ENCODE results near the gene HOXD3.

Gene HOXD3

GRCh38 chr2:176142281-176142680 is 14.8 kb upstream of the HOXD3 start:
- H3K27ac Mint-ChIP-seq, result no peak overlapping the region
- H3K9me3 Mint-ChIP-seq, result no peaks in the 10 kb centered on the region
- peaks cover 0 to 16% of the 10 kb centered on the region in 2 donors for H3K4me1 Mint-ChIP-seq (ENCODE audit: low read depth in 2 of 2)
- ATAC-seq (replicated peaks), result no peak
- no peak overlapping the region for H3K4me3 Mint-ChIP-seq
- peaks cover 19% of the 10 kb centered on the region for H3K36me3 Mint-ChIP-seq (ENCODE audit: insufficient read depth)
- H3K27me3 Mint-ChIP-seq, result peaks cover 92 to 100% of the 10 kb centered on the region in 2 donors
- no peak for DNase-seq

DNA sequence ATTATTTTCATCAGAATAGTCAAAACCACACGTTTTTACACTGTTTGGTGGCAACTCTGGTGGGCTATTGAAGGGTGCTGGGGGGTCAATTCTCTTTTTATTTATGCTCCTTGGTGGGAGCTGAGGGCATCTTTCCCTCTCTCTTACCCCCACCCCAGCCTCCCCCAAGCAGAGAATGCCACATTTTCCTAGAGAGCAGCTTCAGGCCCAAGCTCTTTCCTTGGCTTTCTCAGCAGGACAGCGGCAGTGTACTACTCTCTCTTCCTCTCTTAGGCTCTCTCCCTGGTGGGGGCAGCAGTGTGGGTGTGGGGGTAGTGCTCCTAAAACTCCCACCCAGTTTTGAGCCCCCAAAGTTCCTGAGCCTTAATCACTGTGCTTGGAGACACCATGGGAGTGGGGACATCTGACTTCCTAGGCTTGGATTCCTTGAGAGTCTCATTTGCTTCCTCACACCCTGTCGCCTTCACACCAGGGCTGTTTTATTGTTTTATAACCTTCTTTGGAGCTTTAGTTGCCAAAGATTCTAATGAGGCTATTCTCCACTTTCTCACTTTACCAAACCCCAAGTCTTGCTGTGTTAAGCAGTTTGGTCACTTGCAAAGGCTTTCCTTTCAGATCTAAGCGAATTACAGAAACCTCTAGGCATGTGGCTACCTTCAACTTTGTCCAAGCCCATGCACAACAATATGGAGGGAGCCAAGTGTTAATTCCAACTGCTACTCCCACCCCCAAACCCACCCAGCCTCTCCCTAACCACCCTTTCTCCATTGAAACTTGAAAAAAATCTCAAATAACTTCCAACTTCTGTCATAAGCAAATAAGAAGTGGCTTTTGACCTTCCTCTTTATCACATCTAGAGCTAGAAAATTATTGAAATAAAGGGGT is 11.8 kb upstream of the HOXD3 start:
- Mint-ChIP-seq H3K4me3 (no peak overlapping the region), H3K9me3 (no peaks in the 10 kb centered on the region), H3K4me1 (ENCODE audit: low read depth in 2 of 2) (peaks cover 0 to 9% of the 10 kb centered on the region in 2 donors), H3K27ac (no peak overlapping the region), H3K36me3 (ENCODE audit: insufficient read depth) (peaks cover 9% of the 10 kb centered on the region), H3K27me3 (peaks cover 94 to 100% of the 10 kb centered on the region in 2 donors)
- DNase-seq (no peak), ATAC-seq (replicated peaks) (no peak)

GRCh38 chr2:176146101-176146500 is 11.0 kb upstream of the HOXD3 start:
- no peak overlapping the region for H3K4me3 Mint-ChIP-seq
- H3K36me3 Mint-ChIP-seq (ENCODE audit: insufficient read depth), result peaks cover 7% of the 10 kb centered on the region
- ATAC-seq (replicated peaks) (no peak), DNase-seq (no peak)
- H3K9me3 Mint-ChIP-seq, result no peaks in the 10 kb centered on the region
- H3K4me1 Mint-ChIP-seq (ENCODE audit: low read depth in 2 of 2), result peaks cover 0 to 4% of the 10 kb centered on the region in 2 donors
- no peak overlapping the region for H3K27ac Mint-ChIP-seq
- H3K27me3 Mint-ChIP-seq, result peaks cover 99 to 100% of the 10 kb centered on the region in 2 donors

GRCh38 chr2:176146645-176147044 is 10.5 kb upstream of the HOXD3 start:
- DNase-seq (no peak), ATAC-seq (replicated peaks) (no peak)
- H3K9me3 Mint-ChIP-seq, result no peaks in the 10 kb centered on the region
- H3K4me3 Mint-ChIP-seq, result no peak overlapping the region
- peaks cover 99 to 100% of the 10 kb centered on the region in 2 donors for H3K27me3 Mint-ChIP-seq
- peaks cover 2% of the 10 kb centered on the region for H3K36me3 Mint-ChIP-seq (ENCODE audit: insufficient read depth)
- no peaks in the 10 kb centered on the region for H3K4me1 Mint-ChIP-seq (ENCODE audit: low read depth in 2 of 2)
- H3K27ac Mint-ChIP-seq, result no peak overlapping the region

- no peaks in the 10 kb centered on the region for H3K9me3 Mint-ChIP-seq
- ATAC-seq (replicated peaks) (no peak), DNase-seq (no peak)
- peaks cover 94 to 100% of the 10 kb centered on the region in 2 donors for H3K27me3 Mint-ChIP-seq
- peaks cover 0 to 2% of the 10 kb centered on the region in 2 donors for H3K4me1 Mint-ChIP-seq (ENCODE audit: low read depth in 2 of 2)
- H3K4me3 Mint-ChIP-seq, result no peak overlapping the region
- H3K36me3 Mint-ChIP-seq (ENCODE audit: insufficient read depth), result no peaks in the 10 kb centered on the region
- no peak overlapping the region for H3K27ac Mint-ChIP-seq
Observed at GRCh38 chr2:176147210-176147799, 9.8 kb upstream of the HOXD3 start.

DNA sequence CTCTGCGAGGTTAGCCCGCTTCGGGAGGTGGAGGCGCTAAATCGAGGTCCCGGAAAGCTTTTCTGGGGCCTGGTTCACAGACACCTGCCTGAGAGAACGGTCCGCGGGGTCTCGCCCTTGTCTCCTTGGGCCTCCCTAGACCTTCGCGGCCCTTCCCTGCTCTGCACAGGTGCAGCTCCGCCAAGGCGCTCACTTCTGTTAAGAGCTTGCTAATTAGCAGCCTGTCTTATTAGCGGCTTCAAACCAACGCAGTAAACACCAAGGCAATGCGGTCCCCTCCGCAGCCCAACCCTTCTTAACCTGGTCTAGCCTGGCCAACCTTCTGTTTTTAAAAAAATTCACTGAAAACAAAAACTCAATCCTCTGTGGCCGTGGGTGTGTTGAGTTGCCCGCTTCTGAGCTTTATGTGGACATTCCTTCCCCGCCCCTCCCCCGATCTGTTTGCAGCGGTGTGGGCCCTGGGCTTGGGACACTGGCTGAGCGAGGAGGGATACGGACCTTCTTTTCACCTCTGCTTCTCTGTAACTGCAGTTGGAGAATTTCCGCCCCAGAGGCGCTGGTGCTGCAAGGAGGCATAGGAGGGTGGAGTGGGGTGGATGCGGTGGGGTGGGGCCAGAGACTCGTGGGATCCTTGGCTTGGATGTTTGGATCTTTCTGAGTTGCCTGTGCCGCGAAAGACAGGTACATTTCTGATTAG is 9.2 kb upstream of the HOXD3 start:
- H3K4me1 Mint-ChIP-seq (ENCODE audit: low read depth in 2 of 2), result peaks cover 0 to 2% of the 10 kb centered on the region in 2 donors
- H3K27me3 Mint-ChIP-seq, result peaks cover 95 to 100% of the 10 kb centered on the region in 2 donors
- no peaks in the 10 kb centered on the region for H3K36me3 Mint-ChIP-seq (ENCODE audit: insufficient read depth)
- no peak overlapping the region for H3K4me3 Mint-ChIP-seq
- no peak overlapping the region for H3K27ac Mint-ChIP-seq
- ATAC-seq (replicated peaks) (no peak), DNase-seq (no peak)
- H3K9me3 Mint-ChIP-seq, result no peaks in the 10 kb centered on the region

GRCh38 chr2:176148751-176149421 is 8.2 kb upstream of the HOXD3 start:
- no peak for ATAC-seq (replicated peaks)
- H3K27me3 Mint-ChIP-seq, result peaks cover 93 to 100% of the 10 kb centered on the region in 2 donors
- no peaks in the 10 kb centered on the region for H3K9me3 Mint-ChIP-seq
- no peak overlapping the region for H3K4me3 Mint-ChIP-seq
- H3K36me3 Mint-ChIP-seq (ENCODE audit: insufficient read depth), result no peaks in the 10 kb centered on the region
- DNase-seq, result no peak
- H3K4me1 Mint-ChIP-seq (ENCODE audit: low read depth in 2 of 2), result peaks cover 0 to 2% of the 10 kb centered on the region in 2 donors
- no peak overlapping the region for H3K27ac Mint-ChIP-seq

DNA sequence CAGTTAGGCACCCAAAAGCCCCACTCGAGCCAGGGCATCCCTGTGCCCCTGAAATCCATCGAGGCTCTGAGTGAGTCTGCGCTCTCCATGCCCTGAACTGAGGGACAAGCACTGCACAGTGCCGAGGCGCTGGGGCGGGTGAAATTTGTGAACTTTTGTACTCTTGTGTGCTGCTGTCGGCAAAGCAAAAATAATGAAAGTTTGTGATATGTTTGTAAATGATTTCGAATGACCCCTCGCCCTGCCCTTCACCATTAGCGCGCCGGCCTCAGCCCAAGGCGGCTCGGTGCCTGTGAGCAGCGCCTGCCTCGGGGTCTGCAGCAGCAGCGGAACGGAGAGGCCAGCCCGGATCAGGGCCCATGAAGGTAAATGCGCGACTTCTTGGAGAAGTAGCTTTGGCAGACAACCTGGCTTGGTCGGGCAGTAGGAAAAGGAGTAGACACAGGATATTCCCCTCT is 7.6 kb upstream of the HOXD3 start:
- Mint-ChIP-seq H3K4me1 (ENCODE audit: low read depth in 2 of 2) (peaks cover 0 to 2% of the 10 kb centered on the region in 2 donors), H3K9me3 (no peaks in the 10 kb centered on the region), H3K36me3 (ENCODE audit: insufficient read depth) (no peaks in the 10 kb centered on the region), H3K27me3 (peaks cover 93 to 100% of the 10 kb centered on the region in 2 donors), H3K27ac (no peak overlapping the region), H3K4me3 (no peak overlapping the region)
- DNase-seq (no peak), ATAC-seq (replicated peaks) (no peak)

- Mint-ChIP-seq H3K27ac (no peak overlapping the region), H3K4me3 (no peak overlapping the region), H3K36me3 (ENCODE audit: insufficient read depth) (no peaks in the 10 kb centered on the region), H3K27me3 (peaks cover 93 to 100% of the 10 kb centered on the region in 2 donors), H3K9me3 (no peaks in the 10 kb centered on the region), H3K4me1 (ENCODE audit: low read depth in 2 of 2) (peaks cover 0 to 2% of the 10 kb centered on the region in 2 donors)
- ATAC-seq (replicated peaks) (no peak), DNase-seq (no peak)
Observed at GRCh38 chr2:176149939-176150583, 7.0 kb upstream of the HOXD3 start.

DNA sequence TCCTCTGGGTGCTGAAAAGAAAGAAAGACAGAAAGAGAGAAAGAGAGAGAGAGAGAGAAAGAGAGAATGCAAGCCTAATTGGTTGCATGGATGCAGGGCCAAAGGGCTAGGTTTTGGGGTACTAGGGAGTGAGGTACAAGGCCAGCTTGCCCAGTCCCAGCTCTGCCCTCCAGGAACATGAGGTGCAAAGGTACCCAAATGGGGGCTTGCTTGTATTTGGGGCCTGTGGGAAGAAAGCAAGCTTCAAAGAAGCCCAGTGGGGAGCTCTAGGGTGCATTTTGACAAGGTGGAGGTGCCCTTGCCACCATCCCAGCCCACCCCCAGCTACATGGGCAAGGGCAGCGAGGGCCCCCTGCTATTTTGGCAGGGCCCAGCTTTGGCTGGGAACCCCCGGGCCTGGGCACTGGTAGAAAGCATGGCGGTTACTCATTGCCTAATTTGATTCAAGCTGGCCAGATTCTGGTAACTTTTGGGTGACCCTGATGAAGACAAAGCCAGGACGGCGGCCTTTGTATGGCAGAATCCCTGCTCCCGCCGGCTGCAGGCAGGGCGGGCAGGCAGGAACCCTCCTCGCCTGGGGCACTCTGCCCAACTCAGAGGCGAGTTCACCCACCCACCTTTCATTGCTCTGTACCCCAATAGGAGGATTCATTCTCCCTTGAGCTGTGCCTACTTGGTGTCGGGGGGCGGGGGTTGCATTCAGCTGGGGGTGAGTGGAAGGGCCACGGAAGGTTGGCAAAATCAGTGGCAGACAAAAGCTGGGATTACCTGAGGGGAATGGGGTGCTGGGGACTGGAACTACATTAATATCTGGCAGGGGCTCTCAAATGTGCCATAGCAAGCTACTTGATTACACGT is 6.3 kb upstream of the HOXD3 start:
- Mint-ChIP-seq H3K27me3 (peaks cover 93 to 100% of the 10 kb centered on the region in 2 donors), H3K4me1 (ENCODE audit: low read depth in 2 of 2) (peaks cover 0 to 2% of the 10 kb centered on the region in 2 donors), H3K9me3 (no peaks in the 10 kb centered on the region), H3K27ac (no peak overlapping the region), H3K36me3 (ENCODE audit: insufficient read depth) (no peaks in the 10 kb centered on the region), H3K4me3 (no peak overlapping the region)
- ATAC-seq (replicated peaks) (no peak), DNase-seq (no peak)

DNA sequence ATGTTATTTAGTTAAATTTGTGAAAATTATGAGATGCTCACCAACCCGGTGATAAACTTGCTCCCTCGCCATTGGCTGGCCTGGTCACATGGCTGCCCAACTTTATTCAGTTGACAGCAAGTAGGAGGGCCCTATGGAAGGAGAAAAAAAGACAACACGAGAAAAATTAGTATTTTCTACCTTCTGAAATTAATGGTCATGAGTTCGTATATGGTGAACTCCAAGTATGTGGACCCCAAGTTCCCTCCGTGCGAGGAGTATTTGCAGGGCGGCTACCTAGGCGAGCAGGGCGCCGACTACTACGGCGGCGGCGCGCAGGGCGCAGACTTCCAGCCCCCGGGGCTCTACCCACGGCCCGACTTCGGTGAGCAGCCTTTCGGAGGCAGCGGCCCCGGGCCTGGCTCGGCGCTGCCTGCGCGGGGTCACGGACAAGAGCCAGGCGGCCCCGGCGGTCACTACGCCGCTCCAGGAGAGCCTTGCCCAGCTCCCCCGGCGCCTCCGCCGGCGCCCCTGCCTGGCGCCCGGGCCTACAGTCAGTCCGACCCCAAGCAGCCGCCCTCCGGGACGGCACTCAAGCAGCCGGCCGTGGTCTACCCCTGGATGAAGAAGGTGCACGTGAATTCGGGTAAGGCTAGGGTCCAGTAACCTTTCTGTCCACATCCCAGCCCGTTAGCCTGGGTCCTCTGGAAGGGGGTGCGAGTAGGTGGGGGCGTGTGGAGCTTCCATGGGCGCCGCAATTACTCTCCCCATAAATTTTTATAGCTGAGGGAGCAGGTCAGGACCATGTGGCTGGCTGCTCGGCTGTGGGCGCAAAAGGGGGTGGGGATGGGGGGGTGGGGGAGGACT is 5.4 kb upstream of the HOXD3 start, which contains the start of gene HOXD4:
Gene HOXD4, plus strand, starts transcription at position 109 of the 846 bp plus-strand sequence. Its CDS starts 84 bp downstream, at position 193.
- Mint-ChIP-seq H3K36me3 (ENCODE audit: insufficient read depth) (no peaks in the 10 kb centered on the region), H3K4me1 (ENCODE audit: low read depth in 2 of 2) (peaks cover 0 to 2% of the 10 kb centered on the region in 2 donors), H3K4me3 (no peak within 1 kb of the TSS), H3K27ac (no peak within 1 kb of the TSS), H3K9me3 (no peaks in the 10 kb centered on the region), H3K27me3 (peaks cover 93 to 100% of the 10 kb centered on the region in 2 donors)
- no peak for DNase-seq
- ATAC-seq (replicated peaks), result no peak
